Stomach (tissue), 9 donors: Measurements from ENCODE around the gene CREB3L1. TPM values are rescaled to one million over a fixed set of nuclear protein-coding genes. Genes with fewer than 3 reads are reported as not detected.

Experiments used
- DNase-seq, 2 donors: peaks; one replicate each; pipeline versions ENCODE4 v3.0.0 to v3.0.0-alpha.2; 2013 to 2019
- H3K27ac ChIP-seq, 5 donors: fragments of 200-600 bp in 4 of 5; sonication (generic) in 4 of 5; one replicate each; pipeline ENCODE4 v1.5.1; 2013 to 2019; ENCODE audit warnings: mild to moderate bottlenecking in 1 of 5, moderate library complexity in 1 of 5
- H3K27me3 ChIP-seq, 3 donors: fragments of 200-600 bp; sonication (generic); one replicate each; pipeline ENCODE4 v1.5.1; 2017 to 2019; ENCODE audit warnings: mixed run types in 1 of 3
- H3K36me3 ChIP-seq, 4 donors: fragments of 200-600 bp; sonication (generic); 1 replicate in 3 of 4; 2 replicates in 1 of 4; pipeline ENCODE4 v1.5.1; 2016 to 2019
- H3K4me1 ChIP-seq, 4 donors: fragments of 200-600 bp; sonication (generic); one replicate each; pipeline ENCODE4 v1.5.1; 2016 to 2019
- H3K4me3 ChIP-seq, 4 donors: fragments of 200-600 bp; sonication (generic) in 3 of 4; one replicate each; pipeline ENCODE4 v1.5.1; 2016 to 2019; ENCODE audit warnings: mild to moderate bottlenecking in 1 of 4
- H3K9me3 ChIP-seq, 4 donors: fragments of 200-600 bp; sonication (generic); one replicate each; pipeline ENCODE4 v1.5.1; 2016 to 2019
- EP300 ChIP-seq: sonication (generic); formaldehyde crosslinking; IDR thresholded peaks from one replicate; pipeline ENCODE4 v1.6.1; 2017; ENCODE audit warnings: antibody characterized with exemption
- POLR2A ChIP-seq, 4 donors: fragments of 450-650 bp; IDR thresholded peaks; one replicate each; pipeline ENCODE4 v1.6.1; 2016; ENCODE audit warnings: antibody characterized with exemption in 4 of 4, control low read depth in 2 of 4, mild to moderate bottlenecking in 1 of 4, moderate library complexity in 1 of 4
- POLR2AphosphoS5 ChIP-seq, 3 donors: sonication (generic); formaldehyde crosslinking; IDR thresholded peaks; one replicate each; pipeline ENCODE4 v1.6.1; 2016; ENCODE audit warnings: antibody characterized with exemption in 3 of 3
- WGBS, 5 donors: extraction: QIAGEN DNeasy Blood & Tissue Kit in 3 of 5; methylation state at CpG; one replicate each; pipeline versions ENCODE4 v1.1.5 to v1.1.7; 2013 to 2018; 5-methylcytosine and 5-hydroxymethylcytosine counted together
- intact Hi-C: fragments of 100-400 bp; cut with DNase I; formaldehyde crosslinking; loops from one replicate; pipeline ENCODE4 v1.15.1; 2023; ENCODE audit warnings: low total_unique reads
- polyA plus RNA-seq, 3 donors: library from polyadenylated mRNA; stranded (reverse); fragments of 200-250 nt; gene quantifications; one replicate each; pipeline ENCODE4 v1.2.3, GENCODE V29; 2013
- total RNA-seq, 5 donors: library from RNA; depleted of rRNA; stranded (reverse); fragments of >200 nt; gene quantifications; one replicate each; pipeline versions ENCODE4 v1.1.0 to v1.2.3, GENCODE V29; 2014 to 2016
- TF ChIP-seq, protein P1 (sequence below), 7 experiments: fragments of 450-650 bp in 4 of 7; fragments of 200-600 bp in 3 of 7; sonication (generic) in 3 of 7; IDR thresholded peaks; one replicate each; pipeline ENCODE4 v1.5.1; 2016 to 2019; ENCODE audit warnings: antibody characterized with exemption in 7 of 7, control low read depth in 2 of 7, mild to moderate bottlenecking in 1 of 7
- donor health status: healthy with polysubstance abuse.
- donor health status: Bipolar disorder and iron deficiency.
- donor health status: healthy.

The CREB3L1 gene
- total and polyA plus RNA-seq, 8 donors, result 21.0 to 125 (median 48.4) TPM

DNA sequence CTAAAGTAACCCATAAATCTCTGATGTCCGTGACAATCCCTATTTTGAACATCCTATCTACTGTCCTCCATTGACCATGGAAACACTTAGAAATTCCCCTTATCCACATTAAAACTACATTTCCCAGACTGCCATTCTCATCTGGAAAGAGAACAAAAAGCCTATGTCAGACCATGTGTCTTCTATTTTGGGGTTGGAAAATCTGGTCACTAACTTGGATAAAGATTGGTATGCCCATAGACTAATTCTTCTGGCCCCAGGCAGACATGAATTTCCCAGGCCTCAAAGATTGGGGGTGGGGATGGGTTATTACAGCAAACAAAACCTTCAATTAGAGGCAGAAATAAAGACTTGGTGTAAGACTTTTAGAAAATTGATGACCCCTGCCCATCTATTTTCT is 30.9 kb upstream of the CREB3L1 start:
- no peaks in the 10 kb centered on the region for H3K27me3 ChIP-seq
- intact Hi-C loops, result no loop called here
- H3K4me3 ChIP-seq, result no peak overlapping the region
- no peak overlapping the region for H3K27ac ChIP-seq
- no peak for DNase-seq
- no peaks in the 10 kb centered on the region for H3K36me3 ChIP-seq
- H3K4me1 ChIP-seq, result peaks cover 6 to 35% (median 19%) of the 10 kb centered on the region in 4 donors
- 91 to 98% (median 95%) methylated on average over 1 of the region's 1 CpG for WGBS, 5 donors
- no peak for TF ChIP-seq EP300
- no peak for TF ChIP-seq POLR2A (IDR thresholded peaks at IDR 0.05)
- no peak for TF ChIP-seq POLR2AphosphoS5 (IDR thresholded peaks at IDR 0.05)
- TF ChIP-seq, protein P1, sequence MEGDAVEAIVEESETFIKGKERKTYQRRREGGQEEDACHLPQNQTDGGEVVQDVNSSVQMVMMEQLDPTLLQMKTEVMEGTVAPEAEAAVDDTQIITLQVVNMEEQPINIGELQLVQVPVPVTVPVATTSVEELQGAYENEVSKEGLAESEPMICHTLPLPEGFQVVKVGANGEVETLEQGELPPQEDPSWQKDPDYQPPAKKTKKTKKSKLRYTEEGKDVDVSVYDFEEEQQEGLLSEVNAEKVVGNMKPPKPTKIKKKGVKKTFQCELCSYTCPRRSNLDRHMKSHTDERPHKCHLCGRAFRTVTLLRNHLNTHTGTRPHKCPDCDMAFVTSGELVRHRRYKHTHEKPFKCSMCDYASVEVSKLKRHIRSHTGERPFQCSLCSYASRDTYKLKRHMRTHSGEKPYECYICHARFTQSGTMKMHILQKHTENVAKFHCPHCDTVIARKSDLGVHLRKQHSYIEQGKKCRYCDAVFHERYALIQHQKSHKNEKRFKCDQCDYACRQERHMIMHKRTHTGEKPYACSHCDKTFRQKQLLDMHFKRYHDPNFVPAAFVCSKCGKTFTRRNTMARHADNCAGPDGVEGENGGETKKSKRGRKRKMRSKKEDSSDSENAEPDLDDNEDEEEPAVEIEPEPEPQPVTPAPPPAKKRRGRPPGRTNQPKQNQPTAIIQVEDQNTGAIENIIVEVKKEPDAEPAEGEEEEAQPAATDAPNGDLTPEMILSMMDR (IDR thresholded peaks at IDR 0.05), result no peak
- H3K9me3 ChIP-seq, result no peaks in the 10 kb centered on the region

DNA sequence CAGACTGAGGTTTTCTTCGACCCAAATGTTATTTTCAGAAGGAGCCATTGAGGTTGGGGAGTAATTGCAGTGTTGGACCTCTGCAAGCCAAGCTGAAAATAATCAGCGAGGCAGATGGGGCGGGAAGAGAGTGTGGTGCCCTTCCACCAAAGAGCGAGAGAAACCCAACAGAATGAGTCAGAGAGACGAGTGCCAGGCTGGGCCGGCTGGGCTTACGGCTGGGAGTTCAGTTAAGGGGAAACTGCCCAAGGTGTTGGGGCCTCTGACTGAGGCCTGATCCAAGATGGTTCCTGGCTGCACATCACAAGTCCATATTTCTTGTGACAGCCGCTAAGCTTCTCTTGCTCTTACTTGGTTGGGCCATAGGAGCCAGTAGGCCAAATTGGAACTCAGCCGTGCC is 30.4 kb upstream of the CREB3L1 start:
- 70 to 79% (median 78%) methylated on average over 9 of the region's 9 CpGs for WGBS, 5 donors
- Histone ChIP-seq H3K36me3 (no peaks in the 10 kb centered on the region), H3K4me1 (peaks cover 12 to 41% (median 24%) of the 10 kb centered on the region in 4 donors), H3K9me3 (no peaks in the 10 kb centered on the region), H3K27ac (no peak overlapping the region), H3K27me3 (no peaks in the 10 kb centered on the region), H3K4me3 (no peak overlapping the region)
- TF ChIP-seq POLR2AphosphoS5 (IDR thresholded peaks at IDR 0.05) (no peak), EP300 (no peak), POLR2A (IDR thresholded peaks at IDR 0.05) (no peak)
- TF ChIP-seq, protein P1 (IDR thresholded peaks at IDR 0.05), result no peak
- intact Hi-C loops, result no loop called here
- DNase-seq, result no peak

DNA sequence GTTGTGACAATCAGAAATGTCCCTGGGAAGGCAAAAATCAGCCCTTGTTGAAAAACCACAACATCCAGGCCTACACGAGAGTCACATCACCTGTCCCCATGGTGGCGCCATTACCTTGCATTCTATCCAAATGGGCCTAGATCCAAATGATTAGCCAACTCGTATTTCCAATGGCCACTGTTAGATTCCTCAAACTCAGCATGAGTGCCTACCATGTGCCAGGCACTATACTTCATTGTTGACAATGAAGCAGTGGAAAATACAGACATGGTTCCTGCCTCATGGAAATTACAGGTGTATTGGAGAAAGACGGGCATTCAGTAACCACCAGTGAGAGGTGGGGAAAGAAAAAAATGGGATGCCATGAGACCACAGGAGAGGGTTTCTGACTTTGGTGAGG is 29.8 kb upstream of the CREB3L1 start:
- peak; percentile 75 to 85 for DNase-seq
- 26 to 55% (median 44%) methylated on average over 4 of the region's 4 CpGs for WGBS, 5 donors
- Histone ChIP-seq H3K27me3 (no peaks in the 10 kb centered on the region), H3K36me3 (no peaks in the 10 kb centered on the region), H3K4me3 (no peak overlapping the region), H3K27ac (peak overlapping the region in 2 of 5 donors; percentile 10 to 57), H3K9me3 (no peaks in the 10 kb centered on the region), H3K4me1 (peaks cover 12 to 42% (median 24%) of the 10 kb centered on the region in 4 donors)
- TF ChIP-seq, protein P1 (IDR thresholded peaks at IDR 0.05), result peak in 4 of 7 experiments; percentile 29 to 78 (median 40)
- no peak for TF ChIP-seq POLR2A (IDR thresholded peaks at IDR 0.05)
- TF ChIP-seq POLR2AphosphoS5 (IDR thresholded peaks at IDR 0.05), result peak in 2 of 3 donors; percentile 44 to 74
- TF ChIP-seq EP300, result no peak
- intact Hi-C loops, result no loop called here

DNA sequence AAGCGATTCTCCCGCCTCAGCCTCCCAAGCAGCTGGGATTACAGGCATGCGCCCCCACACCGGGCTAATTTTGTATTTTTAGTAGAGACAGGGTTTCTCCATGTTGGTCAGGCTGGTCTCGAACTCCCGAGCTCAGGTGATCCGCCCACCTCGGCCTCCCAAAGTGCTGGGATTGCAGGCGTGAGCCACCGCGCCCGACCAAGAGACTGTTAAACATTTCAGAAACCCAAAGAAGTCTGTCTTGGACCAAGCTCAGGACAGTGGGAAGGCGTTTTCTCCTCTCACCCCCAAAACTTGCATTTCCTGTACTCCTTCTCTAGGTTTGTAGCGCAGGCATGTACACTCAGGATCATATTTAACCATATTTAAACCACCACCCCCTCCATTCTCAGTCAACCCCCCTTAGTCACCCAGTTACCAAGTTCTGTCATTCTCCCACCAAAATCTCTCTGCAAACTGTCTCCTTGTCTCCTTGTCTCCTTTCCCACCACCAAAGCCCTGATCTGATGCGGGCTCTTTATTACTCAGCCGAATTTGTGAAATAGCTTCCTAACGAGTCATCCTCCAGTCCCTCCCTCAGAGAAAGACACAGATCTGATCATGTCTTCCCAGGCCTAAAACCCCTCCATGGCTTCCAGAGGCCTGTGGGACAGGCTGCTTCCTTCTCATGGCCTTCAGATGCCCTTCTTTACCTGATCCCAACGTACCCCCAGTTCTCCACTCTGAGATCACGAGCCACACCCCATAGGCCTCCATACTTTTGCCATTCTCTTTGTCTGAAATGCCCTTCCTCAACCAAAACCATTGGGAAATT is 29.0 kb upstream of the CREB3L1 start:
- 81 to 85% (median 82%) methylated on average over 19 of the region's 19 CpGs for WGBS, 5 donors

More for the DNA sequence above, 29.0 kb upstream of the CREB3L1 start:
- no peak for TF ChIP-seq POLR2AphosphoS5 (IDR thresholded peaks at IDR 0.05)
- TF ChIP-seq EP300, result no peak
- no peak for TF ChIP-seq POLR2A (IDR thresholded peaks at IDR 0.05)
- TF ChIP-seq, protein P1 (IDR thresholded peaks at IDR 0.05), result no peak
- intact Hi-C loops, result no loop called here
- no peaks in the 10 kb centered on the region for H3K9me3 ChIP-seq
- H3K4me1 ChIP-seq, result peaks cover 8 to 43% (median 20%) of the 10 kb centered on the region in 4 donors
- no peaks in the 10 kb centered on the region for H3K27me3 ChIP-seq
- no peak overlapping the region for H3K4me3 ChIP-seq
- H3K36me3 ChIP-seq, result no peaks in the 10 kb centered on the region
- H3K27ac ChIP-seq, result peak overlapping the region in 2 of 5 donors; percentile 10 to 57
- no peak for DNase-seq
